ENCODE results near the gene MEIS1.

GRCh38 chr2:66565291-66565690 lies 130.4 kb downstream of the MEIS1 start:
- TF ChIP-seq CTCF (conservative IDR thresholded peaks at IDR 0.05; ENCODE audit: low read length) (no peak), EZH2phosphoT487 (IDR thresholded peaks at IDR 0.05; ENCODE audit: borderline replicate concordance, low read depth, low read length) (no peak)
